Activated T-cell treated with anti-CD3 and anti-CD28 coated beads for 1 hour (primary cell): ENCODE results near the gene MATN3.

Source experiments
- DNase-seq: peaks from one replicate; pipeline ENCODE4 v3.0.0-alpha.2; 2020; ENCODE audit warnings: low read depth

MATN3 gene

GRCh38 chr2:20035955-20036666 lies 23.6 kb upstream of the MATN3 start:
- no peak for DNase-seq

GRCh38 chr2:20034821-20035220 lies 22.4 kb upstream of the MATN3 start:
- DNase-seq, result no peak

GRCh38 chr2:20034218-20034617 lies 21.8 kb upstream of the MATN3 start:
- no peak for DNase-seq

GRCh38 chr2:20033322-20033721 lies 20.9 kb upstream of the MATN3 start:
- no peak for DNase-seq

GRCh38 chr2:20030224-20030623 lies 17.8 kb upstream of the MATN3 start:
- DNase-seq, result no peak

- DNase-seq, result no peak
These were observed 15.4 kb upstream of the MATN3 start for GRCh38 chr2:20027705-20028434.

GRCh38 chr2:20027260-20027677 lies 14.8 kb upstream of the MATN3 start:
- DNase-seq, result no peak

- DNase-seq, result no peak
These were observed 12.8 kb upstream of the MATN3 start for GRCh38 chr2:20025065-20025786.

GRCh38 chr2:20023688-20024087 lies 11.2 kb upstream of the MATN3 start:
- DNase-seq, result no peak

GRCh38 chr2:20021405-20022009 lies 9.0 kb upstream of the MATN3 start:
- DNase-seq, result no peak

GRCh38 chr2:20019747-20020146 lies 7.3 kb upstream of the MATN3 start:
- no peak for DNase-seq

GRCh38 chr2:20018601-20019152 lies 6.2 kb upstream of the MATN3 start:
- DNase-seq, result no peak

- no peak for DNase-seq
These were observed 3.9 kb upstream of the MATN3 start for GRCh38 chr2:20016346-20016745.

- no peak for DNase-seq
These were observed 3.1 kb upstream of the MATN3 start for GRCh38 chr2:20015482-20016083.

GRCh38 chr2:20013126-20013849 lies 820 bp upstream of the MATN3 start:
- DNase-seq, result no peak

GRCh38 chr2:20012032-20012281 lies 511 bp downstream of the MATN3 start:
- no peak for DNase-seq

- no peak for DNase-seq
These were observed 1.0 kb downstream of the MATN3 start for GRCh38 chr2:20011276-20012031.

- no peak for DNase-seq
These were observed 3.8 kb downstream of the MATN3 start for GRCh38 chr2:20008703-20009102.

GRCh38 chr2:20005891-20006470 lies 6.5 kb downstream of the MATN3 start:
- no peak for DNase-seq

GRCh38 chr2:20005067-20005627 lies 7.3 kb downstream of the MATN3 start:
- DNase-seq, result no peak
